Endodermal cell (in vitro differentiated cells): Measurements from ENCODE around the gene S100A14. TPM values are rescaled to one million over a fixed set of nuclear protein-coding genes. Genes with fewer than 3 reads are reported as not detected.
"Not testable (repeated sequence)": the region's sequence is repeated elsewhere in the genome, so short reads cannot be mapped to it uniquely, and the experiment has no call there.

Experiments
- DNase-seq: peaks from one replicate; pipeline ENCODE4 v3.0.0-alpha.2; 2017
- H3K27ac ChIP-seq: 2 replicates; pipeline ENCODE4 v1.5.1; 2013; ENCODE audit warnings: mild to moderate bottlenecking, low read depth, low read length, moderate library complexity
- H3K27me3 ChIP-seq: 2 replicates; pipeline ENCODE4 v1.6.1; 2013; ENCODE audit warnings: mild to moderate bottlenecking, low read length, moderate library complexity; ENCODE audit not compliant: insufficient read depth, control insufficient read depth, poor library complexity, severe bottlenecking
- H3K36me3 ChIP-seq: 2 replicates; pipeline ENCODE4 v1.7.0; 2013; ENCODE audit warnings: mild to moderate bottlenecking, low read length, moderate library complexity; ENCODE audit not compliant: control insufficient read depth, insufficient read depth
- H3K4me1 ChIP-seq: one replicate; pipeline ENCODE4 v1.7.0; 2013; ENCODE audit warnings: low read length; ENCODE audit not compliant: control insufficient read depth, insufficient read depth
- H3K4me3 ChIP-seq: 2 replicates; pipeline ENCODE4 v1.5.1; 2013; ENCODE audit warnings: mild to moderate bottlenecking, low read length, moderate library complexity
- H3K9ac ChIP-seq: 2 replicates; pipeline ENCODE4 v1.6.1; 2013; ENCODE audit warnings: mild to moderate bottlenecking, low read length, moderate library complexity; ENCODE audit not compliant: poor library complexity, severe bottlenecking; ENCODE audit errors: extremely low read depth
- H3K9me3 ChIP-seq: 2 replicates; pipeline ENCODE4 v1.6.1; 2013; ENCODE audit warnings: mild to moderate bottlenecking, low read length, moderate library complexity; ENCODE audit not compliant: control insufficient read depth
- H3K27ac Mint-ChIP-seq: 2 replicates; pipeline ENCODE4 v1.8.0; 2020; ENCODE audit warnings: mixed read lengths
- H3K27me3 Mint-ChIP-seq: 2 replicates; pipeline ENCODE4 v1.8.0; 2021; ENCODE audit warnings: mild to moderate bottlenecking, mixed read lengths; ENCODE audit not compliant: insufficient read depth
- H3K36me3 Mint-ChIP-seq: 2 replicates; pipeline ENCODE4 v1.8.0; 2020; ENCODE audit warnings: low read depth, mixed read lengths
- H3K4me1 Mint-ChIP-seq: 2 replicates; pipeline ENCODE4 v1.8.0; 2020; ENCODE audit warnings: mixed read lengths
- H3K4me3 Mint-ChIP-seq: 2 replicates; pipeline ENCODE4 v1.8.0; 2020; ENCODE audit warnings: mild to moderate bottlenecking, moderate library complexity, mixed read lengths
- H3K9me3 Mint-ChIP-seq: 2 replicates; pipeline ENCODE4 v1.8.0; 2020; ENCODE audit warnings: mild to moderate bottlenecking, mixed read lengths
- WGBS, 2 experiments: methylation state at CpG; one replicate each; pipeline versions ENCODE4 v1.1.5 to v1.1.7; 2013; ENCODE audit warnings: missing lambda C conversion rate in 2 of 2, mixed read lengths in 1 of 2; ENCODE audit not compliant: insufficient coverage in 1 of 2, insufficient read length in 1 of 2; 5-methylcytosine and 5-hydroxymethylcytosine counted together
- total RNA-seq, 2 donors: library from RNA; stranded (reverse); fragmentation: NEBNext Ultra II Directional in 1 of 2; extraction: Animal tissue kit (Norgen Biotek cat#: 25700) in 1 of 2; gene quantifications; 2 replicates in 1 of 2; 3 replicates in 1 of 2; pipeline ENCODE4 v1.2.1, GENCODE V29; 2021
- TF ChIP-seq, protein P1 (sequence below): fragments of 200-600 bp; sonication (generic); conservative IDR thresholded peaks from 2 replicates; pipeline ENCODE4 v1.5.0; 2021; ENCODE audit warnings: antibody characterized with exemption, mild to moderate bottlenecking

The S100A14 gene
- total RNA-seq, 2 donors from 2014 or later = 53.8 to 119 TPM

DNA sequence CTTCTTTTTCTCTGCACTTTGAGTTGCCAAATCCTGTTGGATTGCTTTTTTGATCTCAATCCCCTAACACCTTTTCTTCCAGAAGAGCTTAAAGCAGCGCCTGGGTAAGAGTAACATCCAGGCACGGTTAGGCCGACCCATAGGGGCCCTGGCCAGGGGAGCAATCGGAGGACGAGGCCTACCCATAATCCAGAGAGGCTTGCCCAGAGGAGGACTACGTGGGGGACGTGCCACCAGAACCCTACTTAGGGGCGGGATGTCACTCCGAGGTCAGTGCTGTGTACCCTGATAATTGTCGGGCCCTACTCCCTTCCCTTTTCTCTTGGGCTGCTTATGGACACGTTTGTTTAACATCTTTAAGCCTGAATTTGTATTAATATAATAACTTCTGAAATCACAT, 26.0 kb upstream of the S100A14 start:
- Histone ChIP-seq H3K27ac (no peak overlapping the region), H3K9ac (no peak overlapping the region), H3K9me3 (no peaks in the 10 kb centered on the region), H3K36me3 (peaks cover 97% of the 10 kb centered on the region), H3K4me3 (no peak overlapping the region), H3K27me3 (no peaks in the 10 kb centered on the region), H3K4me1 (peaks cover 8% of the 10 kb centered on the region)
- TF ChIP-seq, protein P1, sequence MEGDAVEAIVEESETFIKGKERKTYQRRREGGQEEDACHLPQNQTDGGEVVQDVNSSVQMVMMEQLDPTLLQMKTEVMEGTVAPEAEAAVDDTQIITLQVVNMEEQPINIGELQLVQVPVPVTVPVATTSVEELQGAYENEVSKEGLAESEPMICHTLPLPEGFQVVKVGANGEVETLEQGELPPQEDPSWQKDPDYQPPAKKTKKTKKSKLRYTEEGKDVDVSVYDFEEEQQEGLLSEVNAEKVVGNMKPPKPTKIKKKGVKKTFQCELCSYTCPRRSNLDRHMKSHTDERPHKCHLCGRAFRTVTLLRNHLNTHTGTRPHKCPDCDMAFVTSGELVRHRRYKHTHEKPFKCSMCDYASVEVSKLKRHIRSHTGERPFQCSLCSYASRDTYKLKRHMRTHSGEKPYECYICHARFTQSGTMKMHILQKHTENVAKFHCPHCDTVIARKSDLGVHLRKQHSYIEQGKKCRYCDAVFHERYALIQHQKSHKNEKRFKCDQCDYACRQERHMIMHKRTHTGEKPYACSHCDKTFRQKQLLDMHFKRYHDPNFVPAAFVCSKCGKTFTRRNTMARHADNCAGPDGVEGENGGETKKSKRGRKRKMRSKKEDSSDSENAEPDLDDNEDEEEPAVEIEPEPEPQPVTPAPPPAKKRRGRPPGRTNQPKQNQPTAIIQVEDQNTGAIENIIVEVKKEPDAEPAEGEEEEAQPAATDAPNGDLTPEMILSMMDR = no peak
- H3K36me3 Mint-ChIP-seq = peaks cover 85% of the 10 kb centered on the region
- no peak overlapping the region for H3K4me3 Mint-ChIP-seq
- H3K27me3 Mint-ChIP-seq = no peaks in the 10 kb centered on the region
- no peaks in the 10 kb centered on the region for H3K9me3 Mint-ChIP-seq
- no peak overlapping the region for H3K27ac Mint-ChIP-seq
- peaks cover 13% of the 10 kb centered on the region for H3K4me1 Mint-ChIP-seq
- WGBS, 2 experiments = 89 to 100% methylated on average over 4 to 11 of the region's 11 CpGs
- DNase-seq = no peak

DNA sequence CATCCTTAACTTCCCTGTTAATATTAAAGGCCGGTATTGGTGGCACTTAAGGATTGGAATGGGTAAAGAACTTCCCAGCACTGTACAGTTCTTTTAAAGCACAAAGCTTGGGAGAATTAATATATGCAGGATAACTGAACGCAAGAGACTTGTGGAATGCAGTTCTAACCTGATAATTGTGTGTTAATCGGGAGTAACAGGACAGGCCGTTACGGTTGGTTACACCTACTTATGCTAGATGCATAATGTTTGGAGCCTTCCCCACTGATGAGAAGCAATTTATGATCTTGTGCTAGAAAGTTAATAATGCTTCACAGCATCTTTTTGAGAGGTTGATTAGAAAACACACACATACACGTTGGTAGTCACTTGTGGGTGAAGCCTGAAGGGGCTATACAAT, 24.7 kb upstream of the S100A14 start:
- no peaks in the 10 kb centered on the region for H3K9me3 Mint-ChIP-seq

DNA sequence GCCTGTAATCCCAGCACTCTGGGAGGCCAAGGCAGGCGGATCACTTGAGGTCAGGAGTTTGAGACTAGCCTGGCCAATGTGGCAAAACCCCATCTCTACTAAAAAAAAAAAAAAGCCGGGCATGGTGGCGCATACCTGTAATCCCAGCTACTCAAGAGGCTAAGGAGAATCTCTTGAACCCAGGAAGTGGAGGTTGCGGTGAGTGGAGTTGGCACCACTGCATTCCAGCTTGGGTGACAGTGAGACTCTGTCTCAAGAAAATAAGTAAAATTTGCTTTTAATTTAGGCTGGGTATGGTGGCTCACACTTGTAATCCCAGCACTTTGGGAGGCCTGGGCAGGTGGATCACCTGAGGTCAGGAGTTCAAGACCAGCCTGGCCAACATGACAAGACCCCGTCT, 24.1 kb upstream of the S100A14 start:
- H3K4me3 Mint-ChIP-seq = not testable (repeated sequence)

More for the DNA sequence above, 24.7 kb upstream of the S100A14 start:
- H3K27ac ChIP-seq = no peak overlapping the region
- H3K27ac Mint-ChIP-seq = no peak overlapping the region
- H3K4me3 Mint-ChIP-seq = no peak overlapping the region
- no peak overlapping the region for H3K9ac ChIP-seq
- peaks cover 8% of the 10 kb centered on the region for H3K4me1 ChIP-seq
- H3K4me3 ChIP-seq = no peak overlapping the region
- H3K27me3 Mint-ChIP-seq = no peaks in the 10 kb centered on the region
- 76 to 100% methylated on average over 3 to 6 of the region's 6 CpGs for WGBS, 2 experiments
- peaks cover 90% of the 10 kb centered on the region for H3K36me3 Mint-ChIP-seq
- H3K27me3 ChIP-seq = no peaks in the 10 kb centered on the region
- TF ChIP-seq, protein P1 = no peak
- H3K9me3 ChIP-seq = peaks cover 7% of the 10 kb centered on the region
- peaks cover 16% of the 10 kb centered on the region for H3K4me1 Mint-ChIP-seq
- H3K36me3 ChIP-seq = peaks cover 99% of the 10 kb centered on the region
- DNase-seq = no peak

DNA sequence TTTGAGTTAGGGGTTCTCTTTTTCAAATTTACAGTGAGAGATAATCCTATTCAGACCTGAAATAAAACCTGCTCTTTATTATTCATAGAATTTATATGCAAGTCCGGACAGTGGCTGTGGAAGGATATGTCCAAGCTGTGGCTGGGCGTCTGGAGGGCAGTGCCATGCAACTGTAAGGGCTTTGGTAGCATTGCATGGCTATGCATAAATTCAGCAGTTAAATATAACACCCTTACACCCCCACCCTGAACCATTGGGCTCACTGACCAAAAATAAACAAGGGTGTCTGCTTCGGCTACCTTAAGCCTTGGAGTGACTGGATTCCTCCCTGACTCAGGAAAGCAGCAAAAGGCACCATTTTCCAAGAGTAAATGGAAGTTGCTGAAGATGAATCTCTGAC, 23.2 kb upstream of the S100A14 start:
- no peaks in the 10 kb centered on the region for H3K9me3 Mint-ChIP-seq
- Histone ChIP-seq H3K9me3 (peaks cover 7% of the 10 kb centered on the region), H3K4me1 (peaks cover 8% of the 10 kb centered on the region), H3K4me3 (no peak overlapping the region), H3K36me3 (peaks cover 89% of the 10 kb centered on the region), H3K27ac (no peak overlapping the region), H3K9ac (no peak overlapping the region), H3K27me3 (no peaks in the 10 kb centered on the region)
- DNase-seq = no peak
- TF ChIP-seq, protein P1 = no peak
- peaks cover 19% of the 10 kb centered on the region for H3K4me1 Mint-ChIP-seq
- no peak overlapping the region for H3K27ac Mint-ChIP-seq
- H3K4me3 Mint-ChIP-seq = no peak overlapping the region
- no peaks in the 10 kb centered on the region for H3K27me3 Mint-ChIP-seq
- WGBS, 2 experiments = 95 to 100% methylated on average over 1 to 3 of the region's 3 CpGs
- H3K36me3 Mint-ChIP-seq = peaks cover 87% of the 10 kb centered on the region

More for the DNA sequence above, 24.1 kb upstream of the S100A14 start:
- peaks cover 99% of the 10 kb centered on the region for H3K36me3 ChIP-seq
- not testable (repeated sequence) for H3K27ac ChIP-seq, H3K4me3 ChIP-seq, H3K9ac ChIP-seq, H3K4me1 ChIP-seq, DNase-seq, H3K9me3 Mint-ChIP-seq, H3K27ac Mint-ChIP-seq, H3K9me3 ChIP-seq, H3K27me3 ChIP-seq, H3K27me3 Mint-ChIP-seq
- peaks cover 89% of the 10 kb centered on the region for H3K36me3 Mint-ChIP-seq
- peaks cover 18% of the 10 kb centered on the region for H3K4me1 Mint-ChIP-seq
- 92 to 97% methylated on average over 2 to 5 of the region's 5 CpGs for WGBS, 2 experiments
